D721Med (cell line): ENCODE measurements around the gene MMP24OS.

Experiments used
- DNase-seq: peaks from one replicate; pipeline ENCODE4 v3.0.0; 2011; ENCODE audit warnings: low spot score; ENCODE audit not compliant: insufficient read length
- FAIRE-seq: peaks from 2 replicates; lab custom pipeline; 2011; peaks lifted over from hg19 to GRCh38; lab: Jason Lieb, UNC
- TF ChIP-seq, protein P1 (sequence below): IDR thresholded peaks from 2 replicates; pipeline ENCODE4 v1.5.1; 2012; ENCODE audit warnings: mild to moderate bottlenecking, control low read depth; ENCODE audit not compliant: insufficient read depth; ENCODE audit errors: missing control alignments

The MMP24OS gene

GRCh38 chr20:35299780-35300179 is 21.9 kb upstream of the MMP24OS start:
- TF ChIP-seq, protein P1, sequence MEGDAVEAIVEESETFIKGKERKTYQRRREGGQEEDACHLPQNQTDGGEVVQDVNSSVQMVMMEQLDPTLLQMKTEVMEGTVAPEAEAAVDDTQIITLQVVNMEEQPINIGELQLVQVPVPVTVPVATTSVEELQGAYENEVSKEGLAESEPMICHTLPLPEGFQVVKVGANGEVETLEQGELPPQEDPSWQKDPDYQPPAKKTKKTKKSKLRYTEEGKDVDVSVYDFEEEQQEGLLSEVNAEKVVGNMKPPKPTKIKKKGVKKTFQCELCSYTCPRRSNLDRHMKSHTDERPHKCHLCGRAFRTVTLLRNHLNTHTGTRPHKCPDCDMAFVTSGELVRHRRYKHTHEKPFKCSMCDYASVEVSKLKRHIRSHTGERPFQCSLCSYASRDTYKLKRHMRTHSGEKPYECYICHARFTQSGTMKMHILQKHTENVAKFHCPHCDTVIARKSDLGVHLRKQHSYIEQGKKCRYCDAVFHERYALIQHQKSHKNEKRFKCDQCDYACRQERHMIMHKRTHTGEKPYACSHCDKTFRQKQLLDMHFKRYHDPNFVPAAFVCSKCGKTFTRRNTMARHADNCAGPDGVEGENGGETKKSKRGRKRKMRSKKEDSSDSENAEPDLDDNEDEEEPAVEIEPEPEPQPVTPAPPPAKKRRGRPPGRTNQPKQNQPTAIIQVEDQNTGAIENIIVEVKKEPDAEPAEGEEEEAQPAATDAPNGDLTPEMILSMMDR = no peak
- DNase-seq (no peak), FAIRE-seq (no peak)

GRCh38 chr20:35298264-35298663 is 20.3 kb upstream of the MMP24OS start:
- DNase-seq = no peak
- TF ChIP-seq, protein P1 = no peak
- no peak for FAIRE-seq

DNA sequence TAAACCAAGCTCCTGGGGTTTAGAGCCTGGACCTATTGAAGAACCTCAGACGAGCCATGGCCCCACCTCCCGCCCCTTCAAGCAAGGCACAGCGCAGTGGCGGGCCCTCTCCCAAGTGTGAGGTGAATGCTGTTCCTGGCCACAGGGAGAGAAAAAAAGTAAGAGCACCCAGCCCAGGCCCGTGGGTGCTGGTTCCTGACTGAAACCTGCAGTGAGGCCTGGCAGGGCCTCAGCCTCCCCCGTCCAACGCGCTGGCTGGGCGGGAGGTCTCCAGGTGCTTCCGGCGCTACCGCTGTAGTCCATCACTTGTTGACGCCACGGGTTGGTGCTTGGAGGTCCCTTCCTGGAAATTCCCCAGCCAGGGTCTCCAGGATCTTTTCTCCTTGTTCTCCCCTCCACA is 19.8 kb upstream of the MMP24OS start:
- DNase-seq (no peak), FAIRE-seq (no peak)
- TF ChIP-seq, protein P1 = no peak

DNA sequence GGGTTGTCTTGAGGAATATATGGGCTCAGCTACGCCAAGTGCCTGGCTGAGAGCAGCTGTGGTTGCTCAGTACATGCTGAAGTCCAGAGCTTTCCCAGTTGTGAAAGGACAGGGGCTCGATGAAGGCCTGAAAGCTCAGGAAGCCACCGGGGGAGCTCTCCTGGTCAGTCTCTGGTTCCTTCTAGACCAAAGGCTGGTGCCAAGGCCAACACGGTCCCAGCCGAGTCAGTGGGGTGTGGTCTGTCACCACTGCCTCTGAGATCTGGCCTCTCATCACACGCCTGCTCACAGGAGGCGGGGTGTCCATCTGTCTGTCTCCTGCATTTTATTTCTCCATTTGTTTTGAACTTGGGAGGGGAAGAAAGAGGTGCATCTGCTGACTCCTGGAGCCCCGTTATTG is 19.2 kb upstream of the MMP24OS start:
- FAIRE-seq (no peak), DNase-seq (no peak)
- TF ChIP-seq, protein P1 = no peak

DNA sequence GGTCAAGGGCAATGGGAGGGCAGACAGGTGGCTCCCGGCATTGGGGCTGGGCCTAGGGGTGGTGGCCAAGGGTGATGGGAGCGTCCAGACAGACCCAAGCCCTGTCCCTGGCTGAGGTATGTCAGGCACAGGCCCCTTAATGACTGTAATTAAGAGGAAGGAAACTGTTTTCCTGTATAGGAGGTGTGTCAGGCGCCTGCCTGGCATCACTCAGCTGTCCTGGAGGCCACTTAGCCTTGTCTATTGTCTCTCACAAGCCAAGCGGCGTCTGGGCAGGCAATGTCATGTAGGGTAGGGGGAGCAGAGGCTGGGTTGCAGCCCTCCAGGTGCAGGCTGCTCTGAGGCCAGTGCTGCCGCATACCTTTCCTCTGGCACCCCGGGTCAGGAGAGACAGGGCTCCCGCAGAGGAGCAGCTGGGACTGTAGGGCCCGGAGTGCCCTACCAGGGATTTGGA is 18.2 kb upstream of the MMP24OS start:
- TF ChIP-seq, protein P1 = no peak
- FAIRE-seq (no peak), DNase-seq (no peak)

GRCh38 chr20:35295674-35296073 is 17.8 kb upstream of the MMP24OS start:
- DNase-seq (no peak), FAIRE-seq (no peak)
- TF ChIP-seq, protein P1 = no peak

DNA sequence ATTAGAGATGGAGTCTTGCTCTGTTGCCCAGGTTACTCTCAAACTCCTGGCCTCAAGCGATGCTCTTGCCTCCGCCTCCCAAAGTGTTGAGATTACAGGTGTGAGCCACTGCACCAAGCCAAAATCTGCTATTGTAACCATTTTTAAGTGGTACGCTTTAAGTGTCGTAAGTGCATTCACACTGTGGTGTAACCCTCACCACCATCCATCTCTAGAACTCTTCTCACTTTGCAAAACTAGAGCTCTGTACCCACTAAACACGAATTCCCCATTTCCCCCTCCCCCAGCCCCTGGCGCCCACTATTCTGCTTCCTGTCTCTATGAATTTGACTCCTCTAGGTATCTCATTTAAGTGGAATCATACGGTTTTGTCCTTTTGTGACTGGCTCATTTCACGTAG is 17.1 kb upstream of the MMP24OS start:
- FAIRE-seq (no peak), DNase-seq (no peak)
- TF ChIP-seq, protein P1 = no peak
